H9 (cell line): ENCODE data around the gene RGL1. TPM values are rescaled to one million over a fixed set of nuclear protein-coding genes. Genes with fewer than 3 reads are reported as not detected.

ENCODE experiments used
- DNase-seq: peaks from one replicate; pipeline ENCODE4 v3.0.0-alpha.2; 2017
- H2AFZ ChIP-seq: one replicate; pipeline ENCODE4 v1.6.1; 2013; ENCODE audit warnings: mild to moderate bottlenecking, low read length, control low read depth, moderate library complexity
- H2AK5ac ChIP-seq: 2 replicates; pipeline ENCODE4 v1.6.1; 2013; ENCODE audit warnings: low read length, control low read depth, mixed read lengths; ENCODE audit not compliant: insufficient read length
- H2BK120ac ChIP-seq: one replicate; pipeline ENCODE4 v1.6.1; 2013; ENCODE audit warnings: low read depth, mild to moderate bottlenecking, low read length, control low read depth, inconsistent platforms; ENCODE audit not compliant: poor library complexity, severe bottlenecking
- H2BK12ac ChIP-seq: 2 replicates; pipeline ENCODE4 v1.6.1; 2013; ENCODE audit warnings: low read length, control low read depth, mixed read lengths, low read depth; ENCODE audit not compliant: insufficient read length
- H2BK15ac ChIP-seq: 2 replicates; pipeline ENCODE4 v1.6.1; 2013; ENCODE audit warnings: low read depth, low read length, control low read depth
- H2BK20ac ChIP-seq: one replicate; pipeline ENCODE4 v1.6.1; 2013; ENCODE audit warnings: low read depth, mild to moderate bottlenecking, low read length, control low read depth, inconsistent platforms; ENCODE audit not compliant: poor library complexity, severe bottlenecking
- H2BK5ac ChIP-seq: 2 replicates; pipeline ENCODE4 v1.6.1; 2013; ENCODE audit warnings: low read length, control low read depth, mixed read lengths; ENCODE audit not compliant: insufficient read length
- H3K14ac ChIP-seq: 2 replicates; pipeline ENCODE4 v1.6.1; 2013; ENCODE audit warnings: low read length, control low read depth; ENCODE audit not compliant: insufficient read depth
- H3K18ac ChIP-seq: 2 replicates; pipeline ENCODE4 v1.6.1; 2013; ENCODE audit warnings: low read depth, mild to moderate bottlenecking, mixed read lengths, low read length, control low read depth; ENCODE audit not compliant: insufficient read length
- H3K23ac ChIP-seq: 2 replicates; pipeline ENCODE4 v1.6.1; 2013; ENCODE audit warnings: low read length, control low read depth, mixed read lengths, low read depth; ENCODE audit not compliant: insufficient read length
- H3K23me2 ChIP-seq: 2 replicates; pipeline ENCODE4 v1.6.1; 2013; ENCODE audit warnings: low read depth, mild to moderate bottlenecking, mixed read lengths, low read length, control low read depth; ENCODE audit not compliant: insufficient read length, poor library complexity, severe bottlenecking
- H3K27ac ChIP-seq: 2 replicates; pipeline ENCODE4 v1.5.1; 2013; ENCODE audit warnings: low read length, control low read depth, mixed read lengths, low read depth; ENCODE audit not compliant: insufficient read length
- H3K27me3 ChIP-seq: 2 replicates; pipeline ENCODE4 v1.6.1; 2013; ENCODE audit warnings: low read length, control low read depth, inconsistent platforms; ENCODE audit not compliant: insufficient read depth
- H3K4ac ChIP-seq: 2 replicates; pipeline ENCODE4 v1.6.1; 2013; ENCODE audit warnings: low read depth, mild to moderate bottlenecking, control low read depth, inconsistent platforms, low read length, moderate library complexity
- H3K4me1 ChIP-seq: 2 replicates; pipeline ENCODE4 v1.6.1; 2013; ENCODE audit warnings: low read length, control low read depth, inconsistent platforms; ENCODE audit not compliant: insufficient read depth
- H3K4me2 ChIP-seq: 2 replicates; pipeline ENCODE4 v1.6.1; 2013; ENCODE audit warnings: low read length, control low read depth, mixed read lengths; ENCODE audit not compliant: insufficient read length, insufficient read depth
- H3K56ac ChIP-seq: 2 replicates; pipeline ENCODE4 v1.6.1; 2013; ENCODE audit warnings: low read depth, mild to moderate bottlenecking, mixed read lengths, low read length, control low read depth; ENCODE audit not compliant: insufficient read length
- H3K79me1 ChIP-seq: 2 replicates; pipeline ENCODE4 v1.6.1; 2013; ENCODE audit warnings: low read depth, mild to moderate bottlenecking, moderate library complexity, low read length, control low read depth, inconsistent platforms; ENCODE audit not compliant: insufficient read depth, poor library complexity, severe bottlenecking
- H3K79me2 ChIP-seq: 2 replicates; pipeline ENCODE4 v1.6.1; 2013; ENCODE audit warnings: low read length, control low read depth, inconsistent platforms; ENCODE audit not compliant: insufficient read depth
- H3K9ac ChIP-seq: 2 replicates; pipeline ENCODE4 v1.6.1; 2013; ENCODE audit warnings: low read length, control low read depth, mixed read lengths; ENCODE audit not compliant: insufficient read length; ENCODE audit errors: extremely low read depth
- H3K9me3 ChIP-seq: one replicate; pipeline ENCODE4 v1.6.1; 2013; ENCODE audit warnings: low read depth, low read length, inconsistent platforms; ENCODE audit not compliant: control insufficient read depth
- H3T11ph ChIP-seq: one replicate; pipeline ENCODE4 v1.6.1; 2013; ENCODE audit warnings: mild to moderate bottlenecking, low read length, control low read depth, inconsistent platforms
- H4K20me1 ChIP-seq: one replicate; pipeline ENCODE4 v1.6.1; 2013; ENCODE audit not compliant: control insufficient read depth, insufficient read length, insufficient read depth
- H4K5ac ChIP-seq: 2 replicates; pipeline ENCODE4 v1.6.1; 2013; ENCODE audit warnings: low read depth, mild to moderate bottlenecking, mixed read lengths, low read length, control low read depth; ENCODE audit not compliant: insufficient read length
- H4K8ac ChIP-seq: replicated peaks from 2 replicates; pipeline ENCODE4 v1.6.1; 2013; ENCODE audit warnings: low read length, control low read depth, mixed read lengths, low read depth; ENCODE audit not compliant: insufficient read length
- H4K91ac ChIP-seq: 2 replicates; pipeline ENCODE4 v1.6.1; 2013; ENCODE audit warnings: low read depth, mild to moderate bottlenecking, moderate library complexity, mixed read lengths, low read length, control low read depth; ENCODE audit not compliant: insufficient read length
- H3K27ac Mint-ChIP-seq, 3 experiments: 2 replicates in 2 of 3; 3 replicates in 1 of 3; pipeline ENCODE4 v1.8.0; 2020 to 2021; ENCODE audit warnings: mixed read lengths in 3 of 3, mild to moderate bottlenecking in 1 of 3, moderate library complexity in 1 of 3
- H3K27me3 Mint-ChIP-seq: 2 replicates; pipeline ENCODE4 v1.8.0; 2021; ENCODE audit warnings: low read depth, mild to moderate bottlenecking, moderate library complexity, mixed read lengths
- H3K36me3 Mint-ChIP-seq, 3 experiments: 2 replicates in 2 of 3; 3 replicates in 1 of 3; pipeline ENCODE4 v1.8.0; 2020 to 2021; ENCODE audit warnings: low read depth in 3 of 3, mixed read lengths in 3 of 3; ENCODE audit not compliant: insufficient read depth in 1 of 3
- H3K4me1 Mint-ChIP-seq, 2 experiments: 2 replicates each; pipeline ENCODE4 v1.8.0; 2020; ENCODE audit warnings: mixed read lengths in 2 of 2
- H3K4me3 Mint-ChIP-seq, 2 experiments: 2 replicates in 1 of 2; 3 replicates in 1 of 2; pipeline ENCODE4 v1.8.0; 2020 to 2021; ENCODE audit warnings: mild to moderate bottlenecking in 2 of 2, mixed read lengths in 2 of 2, moderate library complexity in 1 of 2
- H3K9me3 Mint-ChIP-seq, 2 experiments: 2 replicates in 1 of 2; 3 replicates in 1 of 2; pipeline ENCODE4 v1.8.0; 2020; ENCODE audit warnings: mild to moderate bottlenecking in 2 of 2, mixed read lengths in 2 of 2, moderate library complexity in 1 of 2
- WGBS: extraction: QIAGEN DNeasy Blood & Tissue Kit; methylation state at CpG from one replicate; pipeline ENCODE4 v1.1.7; 2013; ENCODE audit warnings: missing lambda C conversion rate, low lambda C conversion rate, mixed read lengths; ENCODE audit not compliant: insufficient read length; ENCODE audit errors: extremely low coverage; 5-methylcytosine and 5-hydroxymethylcytosine counted together
- total RNA-seq: library from RNA; stranded (reverse); gene quantifications from 2 replicates; pipeline ENCODE4 v1.2.1, GENCODE V29; 2021
- TF ChIP-seq, protein P1 (sequence below): fragments of 200-600 bp; sonication (generic); conservative IDR thresholded peaks from 3 replicates; pipeline ENCODE4 v1.8.0; 2021; ENCODE audit warnings: antibody characterized with exemption, mild to moderate bottlenecking

Gene RGL1
- total RNA-seq, 1 experiment from 2014 or later, result 1.4 TPM

DNA sequence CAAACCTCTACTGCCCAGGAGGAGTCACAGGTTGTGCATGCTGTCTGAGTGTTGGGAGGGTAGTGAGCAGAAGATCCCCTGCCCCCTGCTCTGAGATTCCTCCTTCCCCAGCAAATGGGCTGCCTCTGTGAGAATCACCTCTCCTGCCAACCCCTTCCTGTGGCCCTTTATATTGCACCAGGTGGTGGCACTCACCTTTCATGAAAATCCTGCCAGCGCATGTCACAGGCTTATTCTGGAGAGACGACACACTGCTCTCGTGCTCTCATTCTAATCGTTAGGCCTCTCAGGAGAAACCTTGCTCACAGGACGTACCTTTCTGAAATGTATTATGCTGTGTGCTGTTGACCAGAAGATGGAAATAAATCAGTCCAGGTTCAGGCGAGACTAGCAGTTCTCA, 113.7 kb downstream of the RGL1 start:
- Histone ChIP-seq H3K79me2 (no peaks in the 10 kb centered on the region), H3K9ac (no peak overlapping the region), H2BK5ac (no peak overlapping the region), H3K4me2 (no peak overlapping the region), H3K79me1 (no peaks in the 10 kb centered on the region), H3K23me2 (no peaks in the 10 kb centered on the region), H3K18ac (no peak overlapping the region), H4K91ac (no peak overlapping the region), H4K20me1 (no peaks in the 10 kb centered on the region), H2AFZ (no peak overlapping the region), H3T11ph (no peak overlapping the region), H3K9me3 (no peaks in the 10 kb centered on the region), H4K8ac (no peak overlapping the region), H2BK12ac (no peak overlapping the region), H3K27me3 (no peaks in the 10 kb centered on the region), H3K23ac (no peak overlapping the region), H3K14ac (no peak overlapping the region), H2BK15ac (no peak overlapping the region), H4K5ac (no peak overlapping the region), H2AK5ac (no peak overlapping the region), H2BK120ac (no peak overlapping the region), H2BK20ac (no peak overlapping the region), H3K27ac (no peak overlapping the region), H3K4me1 (no peaks in the 10 kb centered on the region), H3K4ac (no peak overlapping the region), H3K56ac (no peak overlapping the region)
- DNase-seq, result no peak
- Mint-ChIP-seq H3K27me3 (no peaks in the 10 kb centered on the region), H3K9me3 (no peaks in the 10 kb centered on the region), H3K4me1 (peaks cover 10 to 12% of the 10 kb centered on the region in 2 experiments), H3K36me3 (no peaks in the 10 kb centered on the region), H3K4me3 (no peak overlapping the region), H3K27ac (peak overlapping the region in 1 of 3 experiments; percentile 6; a peak in 1 of 7 replicates)
- TF ChIP-seq, protein P1, sequence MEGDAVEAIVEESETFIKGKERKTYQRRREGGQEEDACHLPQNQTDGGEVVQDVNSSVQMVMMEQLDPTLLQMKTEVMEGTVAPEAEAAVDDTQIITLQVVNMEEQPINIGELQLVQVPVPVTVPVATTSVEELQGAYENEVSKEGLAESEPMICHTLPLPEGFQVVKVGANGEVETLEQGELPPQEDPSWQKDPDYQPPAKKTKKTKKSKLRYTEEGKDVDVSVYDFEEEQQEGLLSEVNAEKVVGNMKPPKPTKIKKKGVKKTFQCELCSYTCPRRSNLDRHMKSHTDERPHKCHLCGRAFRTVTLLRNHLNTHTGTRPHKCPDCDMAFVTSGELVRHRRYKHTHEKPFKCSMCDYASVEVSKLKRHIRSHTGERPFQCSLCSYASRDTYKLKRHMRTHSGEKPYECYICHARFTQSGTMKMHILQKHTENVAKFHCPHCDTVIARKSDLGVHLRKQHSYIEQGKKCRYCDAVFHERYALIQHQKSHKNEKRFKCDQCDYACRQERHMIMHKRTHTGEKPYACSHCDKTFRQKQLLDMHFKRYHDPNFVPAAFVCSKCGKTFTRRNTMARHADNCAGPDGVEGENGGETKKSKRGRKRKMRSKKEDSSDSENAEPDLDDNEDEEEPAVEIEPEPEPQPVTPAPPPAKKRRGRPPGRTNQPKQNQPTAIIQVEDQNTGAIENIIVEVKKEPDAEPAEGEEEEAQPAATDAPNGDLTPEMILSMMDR, result no peak; the same call in 2 of the 3 replicates
- WGBS, result no CpG with 5 or more reads among the region's 6 CpGs
